SK-N-MC (cell line): ENCODE measurements around the gene PRKAR2B.

Experiments
- EZH2 ChIP-seq: fragments of 200-600 bp; sonication (generic); IDR thresholded peaks from one replicate; pipeline ENCODE4 v1.6.1; 2017; ENCODE audit warnings: antibody characterized with exemption
- POLR2AphosphoS5 ChIP-seq: IDR thresholded peaks from 2 replicates; pipeline ENCODE4 v1.6.1; 2012; ENCODE audit warnings: mild to moderate bottlenecking, low read depth, low read length, borderline replicate concordance

- TF ChIP-seq EZH2: no peak
- TF ChIP-seq POLR2AphosphoS5: no peak
Measured at GRCh38 chr7:107045980-107046379, 1.5 kb downstream of the PRKAR2B start.
